Activated naive CD4-positive, alpha-beta T cell (primary cell): ENCODE results near the gene MSGN1.

Experiments
- DNase-seq, 4 experiments: peaks; one replicate each; lab custom pipeline; 2025; lab: John Stamatoyannopoulos, UW

The MSGN1 gene

DNA sequence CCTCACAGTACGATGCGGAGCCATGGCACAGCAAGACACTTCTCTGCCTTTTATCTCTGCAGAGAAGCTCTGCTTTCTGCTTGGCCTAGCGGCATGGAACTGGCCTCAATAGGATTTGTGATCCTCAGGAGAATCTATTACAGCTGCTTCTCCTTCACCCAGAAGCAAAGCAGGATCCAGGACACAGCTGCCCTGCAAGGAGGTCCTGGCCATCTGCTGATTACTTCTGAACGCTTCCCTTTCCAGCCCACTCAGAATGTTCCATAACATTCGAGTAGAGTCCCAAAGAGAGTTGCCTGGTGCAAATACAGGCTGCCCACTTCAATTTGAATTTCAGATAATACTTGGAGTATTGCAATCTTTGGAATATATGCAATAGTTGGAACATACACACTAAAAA is 33.0 kb downstream of the MSGN1 start:
- no peak for DNase-seq

DNA sequence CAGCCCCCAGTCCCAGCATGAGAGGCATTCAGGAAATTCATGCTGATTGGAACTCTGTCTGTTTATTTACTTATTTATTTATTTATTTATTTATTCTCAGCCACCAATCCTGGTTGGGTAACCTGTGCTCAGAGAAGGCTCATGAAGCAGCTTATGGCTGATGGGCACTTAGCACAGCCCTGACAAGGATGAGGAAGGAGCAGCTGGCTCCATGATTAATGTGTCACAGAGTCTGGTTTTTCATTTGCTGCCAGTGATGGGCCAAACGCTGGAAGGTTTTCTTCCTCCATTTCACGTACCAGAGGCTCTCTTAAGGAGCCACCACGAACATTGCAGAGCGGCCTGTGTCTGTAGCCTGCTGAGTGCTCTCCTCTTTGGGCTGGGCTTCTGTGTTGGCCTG is 33.9 kb downstream of the MSGN1 start:
- DNase-seq, result no peak

DNA sequence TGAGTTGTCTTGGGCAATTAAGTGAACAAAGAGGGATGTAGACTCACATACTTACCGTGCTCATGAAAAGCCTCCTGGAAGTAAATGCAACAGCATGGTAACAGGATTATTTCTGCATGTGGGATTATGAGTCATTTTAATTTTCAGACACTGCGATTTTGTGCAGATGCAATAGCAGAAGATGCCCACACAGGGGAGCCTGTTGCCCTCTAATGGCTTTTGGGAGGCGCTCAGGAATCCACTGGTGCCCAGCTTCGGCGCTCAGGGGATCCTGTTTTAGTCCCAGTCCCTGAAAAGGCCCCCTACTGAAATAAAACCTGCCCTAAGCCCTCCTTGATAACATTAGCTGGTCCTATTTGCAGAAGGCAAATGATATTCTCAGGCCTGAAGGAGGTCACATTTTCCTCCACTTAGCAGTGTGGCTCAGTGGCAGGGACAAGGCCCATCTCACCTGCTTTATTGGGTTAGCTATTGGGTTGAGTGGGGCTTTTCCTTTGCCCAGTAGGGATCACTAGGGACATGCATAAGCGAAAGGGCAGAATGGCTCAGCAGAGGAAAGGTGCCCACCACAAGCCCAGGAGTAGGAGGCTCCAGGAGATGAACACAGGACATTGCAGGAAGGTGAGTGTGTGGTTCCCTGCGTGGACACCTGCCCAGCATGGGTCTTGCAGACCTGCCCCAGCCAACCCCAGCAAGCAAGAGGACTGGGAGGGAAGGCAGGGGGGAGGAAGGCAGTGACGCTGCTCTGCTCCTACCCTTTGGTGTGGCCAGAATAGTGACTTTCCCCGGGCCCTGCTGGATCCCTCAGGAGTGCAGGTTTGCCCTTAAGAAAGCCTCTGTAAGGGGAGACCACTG is 35.7 kb downstream of the MSGN1 start:
- DNase-seq, result no peak

DNA sequence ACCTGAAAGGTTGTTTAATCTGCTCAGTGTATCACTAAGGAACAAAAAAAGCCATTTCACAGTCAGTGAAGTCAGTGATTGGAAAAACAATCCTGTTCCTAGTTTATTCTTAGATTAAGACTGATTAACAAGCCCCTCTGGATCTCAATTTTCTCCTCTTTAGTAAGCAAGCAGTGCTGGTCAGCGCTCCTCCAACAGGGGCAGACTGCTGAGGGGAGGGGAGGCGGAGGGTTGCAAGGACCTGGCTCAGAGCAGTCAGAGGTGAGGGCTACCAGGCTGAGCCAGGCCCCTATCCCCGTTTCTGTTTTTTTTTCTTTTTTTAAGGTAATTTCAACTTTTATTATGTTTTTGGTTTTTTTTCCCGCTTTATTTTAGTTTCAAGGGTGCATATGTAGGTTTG is 37.5 kb downstream of the MSGN1 start:
- no peak for DNase-seq

DNA sequence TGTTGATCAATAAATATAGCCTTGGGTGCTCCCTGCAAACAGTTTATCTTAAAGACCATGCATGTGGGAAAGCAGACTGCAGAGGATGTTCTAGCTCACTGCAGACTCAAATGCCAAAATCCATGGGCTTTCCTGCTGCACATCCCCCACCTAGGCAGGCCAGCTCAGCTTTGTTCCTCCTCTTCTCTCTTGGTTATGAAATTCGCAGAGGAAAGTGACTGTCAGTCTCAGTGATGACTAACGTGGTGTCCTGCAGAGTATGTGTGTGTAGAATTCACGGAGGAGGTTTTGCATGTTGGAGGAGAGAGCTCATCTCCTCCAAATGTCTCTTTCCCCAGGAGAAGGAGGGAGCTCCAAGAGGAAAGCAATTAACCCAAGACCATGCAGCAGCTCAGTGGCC is 40.8 kb downstream of the MSGN1 start:
- DNase-seq, result no peak

DNA sequence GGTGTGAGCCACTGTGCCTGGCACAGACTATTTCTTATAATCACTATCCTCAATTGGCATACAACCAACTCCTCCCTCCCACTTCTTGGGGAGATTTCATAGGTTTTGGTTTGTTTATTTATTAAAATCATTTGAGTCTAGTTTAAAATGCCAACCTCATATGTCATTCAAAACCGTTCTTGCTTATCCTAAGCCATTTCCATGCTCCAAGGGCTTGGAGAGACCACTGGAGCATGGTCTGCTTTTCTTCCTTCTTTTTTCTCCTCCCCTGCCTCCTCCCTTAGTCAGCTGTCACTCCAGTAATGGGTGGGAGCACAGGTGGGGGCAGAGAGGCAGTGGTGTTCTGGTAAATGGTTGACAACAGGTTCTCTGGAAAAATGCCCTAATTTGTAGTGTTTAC is 41.8 kb downstream of the MSGN1 start:
- DNase-seq, result no peak

DNA sequence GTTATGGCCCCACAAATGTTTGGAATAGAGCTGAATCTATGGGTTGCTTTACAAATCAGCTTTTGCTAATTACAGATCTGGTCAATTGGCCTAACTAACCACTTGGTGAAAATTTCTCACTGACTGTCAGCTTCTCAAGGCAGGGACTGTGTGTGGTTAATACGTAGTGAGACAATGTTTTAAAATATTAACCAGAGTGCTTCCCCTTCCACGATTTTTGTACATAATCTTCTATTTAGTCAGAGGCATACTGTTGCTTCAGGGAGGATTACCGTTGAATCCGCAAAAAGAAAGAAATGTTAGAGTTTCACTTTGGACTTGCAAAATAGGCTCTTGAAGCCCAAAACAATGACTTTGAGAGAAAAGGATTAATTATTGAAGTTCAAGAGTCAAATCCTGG is 47.3 kb downstream of the MSGN1 start:
- no peak for DNase-seq

DNA sequence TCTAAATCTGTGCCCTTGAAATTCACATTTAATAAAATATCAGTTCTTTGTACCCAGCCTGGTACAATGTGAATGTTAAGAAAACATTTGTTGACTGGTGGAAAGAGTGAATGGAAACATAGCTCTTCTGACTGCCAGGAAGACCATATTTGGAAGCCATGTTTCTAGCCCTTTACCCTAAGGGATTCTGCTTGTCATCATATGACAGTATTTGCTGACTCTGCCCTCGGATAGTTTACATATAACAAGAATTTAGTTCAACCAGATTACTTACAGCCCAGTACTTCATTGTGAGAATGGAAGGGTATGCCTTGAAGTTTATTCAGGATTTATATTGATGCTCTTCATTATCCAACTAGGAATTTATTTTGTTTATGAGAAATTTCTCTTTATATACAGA is 48.4 kb downstream of the MSGN1 start:
- no peak for DNase-seq

DNA sequence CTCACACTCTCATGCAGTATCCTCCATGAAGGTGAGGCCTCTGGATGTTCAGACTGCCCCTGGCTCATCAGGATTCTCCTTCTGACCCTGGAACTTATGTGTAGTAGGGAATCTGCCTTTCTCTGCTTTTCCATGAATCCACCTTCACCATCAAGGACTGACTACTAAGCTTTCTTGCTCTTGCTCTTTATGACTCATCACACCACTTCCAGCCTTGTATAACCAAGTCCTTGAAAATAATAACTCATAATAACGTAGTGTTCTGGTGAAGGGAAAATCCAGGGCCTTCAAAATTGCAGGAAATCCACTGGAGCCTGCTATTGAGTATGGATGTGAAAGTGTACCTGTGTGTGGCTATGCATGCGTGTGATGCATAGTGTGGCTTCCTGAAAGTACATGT is 50.9 kb downstream of the MSGN1 start:
- DNase-seq, result no peak
